Esophagus muscularis mucosa (tissue), 4 donors: ENCODE measurements around the gene ERI3.

ENCODE experiments used
- EP300 ChIP-seq: sonication (generic); formaldehyde crosslinking; IDR thresholded peaks from one replicate; pipeline ENCODE4 v1.6.1; 2017; ENCODE audit warnings: antibody characterized with exemption
- POLR2A ChIP-seq: fragments of 450-650 bp; IDR thresholded peaks from one replicate; pipeline ENCODE4 v1.6.1; 2017; ENCODE audit warnings: antibody characterized with exemption, moderate library complexity, mild to moderate bottlenecking, low read depth
- TF ChIP-seq, protein P1 (sequence below), 3 experiments: fragments of 200-600 bp in 2 of 3; fragments of 450-650 bp in 1 of 3; sonication (generic) in 2 of 3; IDR thresholded peaks; one replicate each; pipeline ENCODE4 v1.5.1; 2017 to 2019; ENCODE audit warnings: antibody characterized with exemption in 3 of 3, mild to moderate bottlenecking in 2 of 3, moderate library complexity in 1 of 3

DNA sequence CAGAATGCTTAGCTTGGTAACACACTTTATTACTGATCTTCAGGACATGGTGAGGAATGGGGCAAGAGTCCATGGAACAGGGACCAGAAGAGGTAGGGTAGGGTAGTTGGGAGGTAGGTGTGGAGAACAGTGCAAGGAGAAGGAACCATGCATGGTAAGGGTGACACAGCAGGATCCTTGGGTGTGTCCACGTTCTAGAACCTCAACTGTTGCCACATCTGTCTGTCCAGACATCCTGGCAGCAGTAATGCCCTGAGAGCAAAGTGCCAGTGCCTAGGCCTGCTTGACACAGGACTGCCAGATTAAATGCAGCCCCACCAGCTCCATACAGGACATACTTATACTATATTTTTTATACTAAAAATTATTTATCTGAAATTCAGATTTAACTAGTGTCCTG lies 127.8 kb downstream of the ERI3 start:
- no peak for TF ChIP-seq POLR2A
- TF ChIP-seq, protein P1, sequence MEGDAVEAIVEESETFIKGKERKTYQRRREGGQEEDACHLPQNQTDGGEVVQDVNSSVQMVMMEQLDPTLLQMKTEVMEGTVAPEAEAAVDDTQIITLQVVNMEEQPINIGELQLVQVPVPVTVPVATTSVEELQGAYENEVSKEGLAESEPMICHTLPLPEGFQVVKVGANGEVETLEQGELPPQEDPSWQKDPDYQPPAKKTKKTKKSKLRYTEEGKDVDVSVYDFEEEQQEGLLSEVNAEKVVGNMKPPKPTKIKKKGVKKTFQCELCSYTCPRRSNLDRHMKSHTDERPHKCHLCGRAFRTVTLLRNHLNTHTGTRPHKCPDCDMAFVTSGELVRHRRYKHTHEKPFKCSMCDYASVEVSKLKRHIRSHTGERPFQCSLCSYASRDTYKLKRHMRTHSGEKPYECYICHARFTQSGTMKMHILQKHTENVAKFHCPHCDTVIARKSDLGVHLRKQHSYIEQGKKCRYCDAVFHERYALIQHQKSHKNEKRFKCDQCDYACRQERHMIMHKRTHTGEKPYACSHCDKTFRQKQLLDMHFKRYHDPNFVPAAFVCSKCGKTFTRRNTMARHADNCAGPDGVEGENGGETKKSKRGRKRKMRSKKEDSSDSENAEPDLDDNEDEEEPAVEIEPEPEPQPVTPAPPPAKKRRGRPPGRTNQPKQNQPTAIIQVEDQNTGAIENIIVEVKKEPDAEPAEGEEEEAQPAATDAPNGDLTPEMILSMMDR (IDR thresholded peaks at IDR 0.05), result no peak
- no peak for TF ChIP-seq EP300
